Renal cortex interstitium (tissue), 11 donors: ENCODE data around the gene UNC45B. TPM values are rescaled to one million over a fixed set of nuclear protein-coding genes. Genes with fewer than 3 reads are reported as not detected.
"Not testable (repeated sequence)": the region's sequence is repeated elsewhere in the genome, so short reads cannot be mapped to it uniquely, and the experiment has no call there.

ENCODE experiments used
- DNase-seq, 11 donors: peaks; one replicate each; pipeline ENCODE4 v3.0.0-alpha.2; 2013; ENCODE audit warnings: low read depth in 9 of 11, low spot score in 4 of 11; ENCODE audit errors: extremely low read depth in 1 of 11
- polyA plus RNA-seq, 3 donors: library from polyadenylated mRNA; unstranded; fragments of 120-200 nt; gene quantifications; one replicate each; pipeline ENCODE4 v1.2.1, GENCODE V29; 2013; ENCODE audit not compliant: insufficient read length in 3 of 3

The UNC45B gene
- polyA plus RNA-seq, 3 donors: 0.09 to 0.27 (median 0.20) TPM

DNA sequence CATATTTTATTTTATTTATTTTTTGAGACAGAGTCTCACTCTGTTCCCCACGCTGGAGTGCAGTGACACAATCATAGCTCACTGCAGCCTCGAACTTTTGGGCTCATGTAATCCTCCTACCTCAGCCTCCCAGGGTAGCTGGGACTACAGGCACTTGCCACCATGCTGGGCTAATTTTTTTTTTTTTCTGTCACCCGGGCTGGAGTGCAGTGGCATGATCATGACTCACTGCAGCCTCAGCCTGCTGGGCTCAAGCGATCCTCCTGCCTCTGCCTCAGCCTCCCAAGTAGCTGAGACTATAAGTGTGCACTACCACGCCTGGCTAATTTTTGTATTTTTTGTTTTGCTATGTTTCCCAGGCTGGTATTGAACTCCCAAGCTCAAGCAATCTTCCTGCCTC, 17.1 kb downstream of the UNC45B start:
- no peak for DNase-seq

DNA sequence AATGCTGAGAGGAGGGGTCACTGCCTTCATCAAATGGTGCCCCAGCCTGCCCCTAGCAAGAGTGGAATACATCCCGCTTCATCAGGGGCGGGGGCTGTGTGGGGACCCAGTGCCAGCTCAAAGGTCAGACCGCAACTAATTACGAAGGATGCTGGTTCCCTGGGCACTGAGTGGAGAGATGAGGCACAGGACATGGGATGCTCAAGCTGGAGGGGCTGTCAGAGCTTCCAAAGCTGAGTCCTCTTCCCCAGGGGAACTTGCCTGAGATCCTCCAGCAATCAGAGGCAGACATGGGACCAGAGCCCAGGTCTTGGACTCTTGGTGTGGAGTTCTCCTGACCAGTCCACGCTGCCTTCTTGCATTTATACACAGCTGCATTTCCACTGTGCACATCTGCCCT, 18.9 kb downstream of the UNC45B start:
- DNase-seq: no peak

GRCh38 chr17:35167046-35167445, 19.4 kb downstream of the UNC45B start:
- DNase-seq: no peak

DNA sequence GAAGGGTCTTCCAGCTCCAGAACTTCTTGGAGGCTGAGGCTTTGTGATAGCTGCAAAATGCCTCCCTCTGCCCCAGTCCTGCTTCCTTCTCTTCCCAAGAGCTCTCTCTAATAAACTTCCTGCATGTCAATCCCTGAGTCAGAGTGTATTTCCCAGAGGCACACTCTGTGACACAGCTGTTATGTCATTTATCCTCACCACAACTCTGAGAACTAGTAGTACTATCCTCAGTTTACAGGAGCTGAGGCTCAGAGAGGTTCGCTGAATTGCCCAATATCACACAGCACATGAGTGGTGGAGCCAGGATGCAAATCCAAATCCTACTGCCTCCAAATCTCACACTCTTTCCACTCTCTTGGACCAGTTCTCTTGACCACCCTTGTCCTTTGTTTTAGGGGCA, 20.0 kb downstream of the UNC45B start:
- DNase-seq: no peak

DNA sequence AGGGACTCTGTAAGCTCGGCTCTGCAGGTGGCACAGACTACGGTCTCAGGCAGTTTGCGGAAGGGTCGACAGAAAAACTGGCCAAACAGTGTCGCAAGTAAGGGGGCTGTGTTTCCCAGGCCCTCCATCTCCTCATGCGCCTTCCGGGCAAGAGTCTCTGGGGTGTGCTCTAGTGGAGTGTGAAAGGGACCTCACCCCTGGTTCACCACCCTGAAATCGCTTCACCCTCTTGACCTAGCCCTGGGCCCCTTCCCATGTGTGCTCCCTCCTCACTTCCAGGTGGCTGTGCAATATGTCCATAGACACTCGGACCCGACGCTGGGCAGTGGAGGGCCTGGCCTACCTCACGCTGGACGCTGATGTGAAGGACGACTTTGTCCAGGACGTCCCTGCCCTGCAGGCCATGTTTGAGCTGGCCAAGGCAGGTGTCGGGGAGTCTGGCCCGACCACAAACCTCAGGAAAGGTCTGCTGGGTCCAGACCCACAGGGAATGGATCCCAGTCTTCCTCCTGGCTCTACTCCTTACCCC, 22.3 kb downstream of the UNC45B start:
- no peak for DNase-seq

- peak in 5 of 11 donors; percentile 5 to 13 (median 12) for DNase-seq
Observed at GRCh38 chr17:35170968-35171771, 23.6 kb downstream of the UNC45B start.

DNA sequence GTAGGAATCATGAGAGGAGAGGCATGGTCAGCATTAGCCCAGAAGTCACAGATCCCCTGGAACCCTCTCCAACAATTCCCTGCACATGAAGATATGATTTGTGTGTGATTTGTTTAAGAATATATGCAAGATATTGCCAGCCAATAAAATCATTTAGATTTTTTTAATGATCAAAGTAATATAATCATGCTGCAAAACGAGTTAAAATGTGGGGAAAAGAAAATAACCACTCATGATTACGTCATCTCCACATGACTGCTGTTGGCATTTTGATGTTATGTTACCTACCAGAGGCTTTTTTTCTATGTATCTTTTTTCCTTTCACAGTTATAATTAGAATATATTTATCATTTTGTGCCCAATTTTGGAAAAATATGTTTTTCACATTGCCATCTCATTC, 24.2 kb downstream of the UNC45B start:
- no peak for DNase-seq

GRCh38 chr17:35172321-35172720, 24.7 kb downstream of the UNC45B start:
- not testable (repeated sequence) for DNase-seq

- no peak for DNase-seq
Observed at GRCh38 chr17:35174835-35175334, 27.3 kb downstream of the UNC45B start.

DNA sequence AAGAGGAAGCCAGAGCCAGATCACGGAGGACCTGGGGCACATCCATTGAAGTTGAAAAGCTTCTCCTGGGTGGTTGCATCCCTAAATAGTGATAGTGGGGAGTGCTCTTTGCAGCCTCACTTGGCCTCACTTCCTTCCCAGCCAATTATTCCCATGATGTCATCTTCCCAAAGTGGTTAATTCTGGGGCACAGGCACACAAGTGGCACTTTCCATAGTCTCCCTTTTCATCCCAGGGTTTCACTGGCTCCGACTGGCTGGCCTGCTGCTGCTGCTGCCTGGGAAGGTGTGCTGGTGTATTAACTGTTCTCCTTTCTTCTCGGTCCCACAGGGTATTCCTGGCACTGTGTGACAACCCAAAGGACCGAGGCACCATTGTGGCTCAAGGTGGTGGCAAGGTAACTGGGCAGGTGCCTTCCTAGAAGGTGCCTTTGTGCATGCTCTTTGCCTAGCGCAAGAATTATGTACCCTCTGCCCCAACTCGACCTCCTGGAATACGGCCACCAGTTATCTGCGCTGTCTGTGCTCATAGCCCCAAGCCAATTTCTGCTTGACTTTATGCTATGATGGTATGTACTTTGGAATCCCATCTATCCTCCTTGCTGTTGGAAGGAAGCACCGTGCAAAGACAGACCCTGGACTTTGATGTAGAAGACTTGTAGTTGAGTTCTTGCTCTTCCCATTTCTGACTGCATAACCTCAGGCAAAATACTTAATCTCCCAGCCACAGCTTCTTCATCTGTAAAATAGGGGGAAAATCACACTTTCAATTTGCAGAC, 28.2 kb downstream of the UNC45B start:
- no peak for DNase-seq

DNA sequence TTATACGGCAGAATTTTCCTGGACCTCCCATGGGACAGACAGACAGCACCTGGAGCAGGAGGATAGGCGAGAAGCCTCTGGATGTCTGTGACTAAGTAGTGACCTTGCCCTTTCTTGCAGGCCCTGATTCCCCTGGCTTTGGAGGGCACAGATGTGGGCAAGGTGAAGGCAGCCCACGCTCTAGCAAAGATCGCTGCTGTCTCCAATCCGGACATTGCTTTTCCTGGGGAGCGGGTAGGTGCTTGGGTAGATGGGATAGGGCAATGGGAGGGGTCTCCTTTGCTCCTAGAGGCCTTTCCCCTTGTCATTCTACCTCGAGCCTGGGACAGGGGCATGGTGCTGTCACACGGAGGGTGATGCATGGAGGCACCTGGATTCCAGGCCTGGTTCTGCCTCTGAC, 29.3 kb downstream of the UNC45B start:
- DNase-seq: no peak

GRCh38 chr17:35179379-35179778, 31.8 kb downstream of the UNC45B start:
- not testable (repeated sequence) for DNase-seq

DNA sequence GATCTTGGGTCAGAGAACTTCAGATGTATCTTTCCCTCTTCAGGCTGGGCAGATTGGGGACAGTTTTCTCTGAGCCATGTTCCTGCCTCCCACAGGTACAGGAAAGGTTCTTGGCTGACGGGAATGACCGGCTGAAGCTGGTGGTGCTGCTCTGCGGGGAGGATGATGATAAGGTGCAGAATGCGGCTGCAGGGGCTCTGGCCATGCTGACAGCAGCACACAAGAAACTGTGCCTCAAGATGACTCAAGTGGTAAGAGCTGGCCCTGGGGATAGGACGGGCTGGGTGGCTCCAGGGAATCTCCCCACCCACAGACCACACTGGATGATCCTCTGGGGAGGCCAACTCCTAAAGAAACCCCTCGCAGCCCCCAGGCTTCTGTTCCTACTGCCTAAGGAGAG, 35.7 kb downstream of the UNC45B start:
- no peak for DNase-seq

DNA sequence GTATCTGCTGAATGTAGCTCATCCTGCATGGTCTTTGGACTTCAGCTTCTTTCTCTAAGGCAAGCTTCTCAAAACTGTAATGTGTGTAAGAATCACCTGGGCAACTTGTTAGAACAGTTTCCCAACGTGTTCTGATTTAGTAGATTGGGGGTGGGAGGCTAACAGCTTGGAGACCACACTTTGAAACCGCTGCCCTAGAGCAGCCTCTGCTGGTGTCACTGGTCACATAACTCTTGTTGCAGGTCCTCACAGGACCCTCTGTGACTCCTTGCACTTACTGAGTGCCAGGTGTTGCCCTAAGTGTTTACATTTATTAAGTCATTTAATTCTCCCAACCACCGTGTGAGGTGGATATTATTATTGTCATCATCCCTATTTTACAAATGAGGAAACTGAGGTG, 36.7 kb downstream of the UNC45B start:
- DNase-seq: no peak

GRCh38 chr17:35185849-35186248, 38.2 kb downstream of the UNC45B start:
- no peak for DNase-seq

DNA sequence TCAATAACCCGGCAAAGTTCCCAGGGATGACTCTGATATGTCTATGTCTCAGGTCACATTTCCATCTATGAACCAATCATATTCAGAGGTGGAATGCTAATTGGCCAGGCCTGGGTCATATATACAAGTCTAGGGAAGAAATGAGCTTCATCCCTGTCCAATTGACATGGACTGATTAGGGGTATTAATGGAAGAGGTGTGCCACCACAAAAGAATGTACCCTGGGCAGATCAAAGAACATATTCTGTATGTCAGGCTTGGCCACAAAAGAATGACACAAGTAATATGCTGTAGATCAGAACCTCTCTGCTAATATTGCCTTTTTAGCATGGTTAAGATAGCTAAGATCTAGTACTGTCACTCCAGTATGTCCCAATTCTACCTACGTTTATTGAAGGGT, 39.9 kb downstream of the UNC45B start:
- no peak for DNase-seq

DNA sequence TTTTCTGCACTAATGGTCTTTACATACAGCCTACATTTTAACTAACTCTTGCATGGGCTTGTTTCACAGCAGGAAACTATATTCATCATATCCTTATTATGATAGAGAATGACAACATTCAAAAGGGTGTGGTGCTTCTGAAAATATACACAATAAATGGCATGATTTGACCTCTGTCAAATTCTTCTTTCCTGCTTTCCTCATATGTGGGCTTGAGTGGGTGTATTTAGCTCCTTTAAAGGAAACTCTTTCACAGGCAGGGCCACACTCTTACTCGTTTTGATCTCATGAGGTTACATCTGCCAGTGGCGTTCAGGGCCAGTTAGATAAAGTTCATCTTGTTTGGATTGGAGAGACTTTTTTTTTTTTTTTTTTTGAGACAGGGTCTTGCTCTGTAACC, 40.5 kb downstream of the UNC45B start:
- no peak for DNase-seq

GRCh38 chr17:35189291-35189690, 41.7 kb downstream of the UNC45B start:
- no peak for DNase-seq

- DNase-seq: no peak
Observed at GRCh38 chr17:35191001-35191695, 43.5 kb downstream of the UNC45B start.
